NCI-H446 treated with DMSO at 0.1 percent for 48 hours (cell line): ENCODE results near the gene ACAD10.

Experiments
- DNase-seq: peaks from one replicate; lab custom pipeline; 2025; lab: John Stamatoyannopoulos, UW

The ACAD10 gene

DNA sequence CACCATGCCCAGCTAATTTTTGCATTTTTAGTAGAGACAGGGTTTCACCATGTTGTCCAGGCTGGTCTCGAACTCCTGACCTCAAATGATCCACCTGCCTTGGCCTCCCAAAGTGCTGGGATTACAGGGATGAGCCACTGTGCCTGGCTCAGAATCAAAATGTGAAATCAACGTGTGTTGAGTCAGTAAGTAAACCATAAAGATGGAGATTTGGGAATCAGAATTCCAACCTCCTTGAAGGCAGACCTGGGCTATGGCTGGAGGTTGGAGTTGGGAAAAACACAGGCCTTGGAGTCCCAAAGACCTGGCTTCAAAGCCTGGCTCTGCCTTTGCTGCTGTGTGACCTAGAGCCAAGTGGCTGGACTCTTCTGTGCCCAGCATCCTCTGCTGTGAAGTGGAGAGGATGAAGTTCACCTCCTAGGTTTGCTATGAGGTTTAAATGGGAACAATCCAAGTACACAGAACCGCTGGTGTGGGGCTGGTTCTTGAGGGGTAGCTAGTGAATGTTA, 91.0 kb downstream of the ACAD10 start:
- no peak for DNase-seq

DNA sequence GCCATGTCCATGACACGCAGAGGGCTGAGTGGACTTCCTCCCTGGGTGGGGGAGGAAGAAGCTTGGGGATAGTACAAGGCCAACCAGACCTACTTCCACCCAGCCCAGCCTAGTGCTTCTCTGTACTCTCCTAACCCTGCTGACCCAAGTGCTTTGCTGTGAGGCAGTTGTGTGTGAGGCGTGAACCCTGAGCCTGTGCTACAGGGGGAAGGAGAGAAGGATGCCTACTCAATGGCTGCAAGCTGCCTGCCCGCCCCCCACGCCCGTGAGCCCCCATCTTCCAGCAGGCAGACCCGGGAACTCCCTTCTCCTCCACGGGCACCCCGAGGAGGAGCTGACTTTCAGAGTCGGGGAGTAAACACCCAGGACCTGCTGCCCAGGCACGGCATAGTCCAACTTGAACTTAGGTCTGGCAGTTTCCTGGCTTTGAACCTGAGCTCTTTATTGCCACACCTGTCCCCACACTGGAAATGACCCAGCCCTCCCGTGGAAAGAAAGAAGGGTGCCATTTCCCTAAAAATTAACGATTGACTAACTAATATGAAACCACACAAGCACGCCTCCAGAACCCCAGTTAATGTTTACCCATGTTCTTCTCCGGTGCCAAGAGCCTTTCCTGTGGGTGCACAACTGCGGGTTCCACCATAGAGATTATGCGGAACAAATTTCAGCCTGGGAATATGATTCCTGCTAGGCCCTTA, 91.6 kb downstream of the ACAD10 start:
- DNase-seq, result no peak

DNA sequence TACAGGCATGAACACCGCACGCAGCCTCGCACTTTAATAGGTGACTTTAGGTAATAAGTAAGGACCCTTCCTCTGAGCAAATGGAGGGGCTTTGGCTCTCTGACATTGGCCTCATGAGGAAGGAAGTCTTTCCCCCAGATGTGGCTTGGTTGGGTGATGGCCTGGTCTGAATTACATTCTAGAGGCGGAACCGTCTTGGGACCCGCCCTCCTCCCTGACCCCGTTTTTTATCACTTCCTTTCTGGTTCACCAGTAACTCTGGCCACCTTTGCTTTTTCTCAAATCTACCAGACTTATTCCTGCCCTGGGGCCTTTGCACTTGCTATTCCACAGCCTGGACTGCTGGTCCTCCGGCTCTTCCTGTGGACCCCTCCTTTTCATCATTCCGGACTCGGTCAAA, 94.3 kb downstream of the ACAD10 start:
- DNase-seq, result no peak

DNA sequence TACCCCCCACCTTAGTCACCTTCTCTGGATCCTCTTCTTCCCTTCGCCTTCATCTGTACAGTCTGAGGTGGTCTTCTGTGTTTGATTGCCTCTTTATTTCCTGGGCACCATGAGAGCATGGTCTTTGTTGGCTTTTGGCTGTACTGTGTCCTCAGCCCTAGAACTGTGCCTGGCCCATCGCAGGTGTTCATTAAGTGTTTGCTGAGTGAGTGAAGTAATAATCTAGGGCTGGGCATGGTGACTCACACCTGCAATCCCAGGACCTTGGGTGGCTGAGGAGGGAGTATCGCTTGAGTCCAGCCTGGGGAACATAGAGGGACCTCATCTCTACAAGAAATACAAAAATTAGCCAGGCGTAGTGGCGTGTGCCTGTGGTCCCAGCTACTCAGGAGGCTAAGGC, 94.8 kb downstream of the ACAD10 start:
- no peak for DNase-seq

DNA sequence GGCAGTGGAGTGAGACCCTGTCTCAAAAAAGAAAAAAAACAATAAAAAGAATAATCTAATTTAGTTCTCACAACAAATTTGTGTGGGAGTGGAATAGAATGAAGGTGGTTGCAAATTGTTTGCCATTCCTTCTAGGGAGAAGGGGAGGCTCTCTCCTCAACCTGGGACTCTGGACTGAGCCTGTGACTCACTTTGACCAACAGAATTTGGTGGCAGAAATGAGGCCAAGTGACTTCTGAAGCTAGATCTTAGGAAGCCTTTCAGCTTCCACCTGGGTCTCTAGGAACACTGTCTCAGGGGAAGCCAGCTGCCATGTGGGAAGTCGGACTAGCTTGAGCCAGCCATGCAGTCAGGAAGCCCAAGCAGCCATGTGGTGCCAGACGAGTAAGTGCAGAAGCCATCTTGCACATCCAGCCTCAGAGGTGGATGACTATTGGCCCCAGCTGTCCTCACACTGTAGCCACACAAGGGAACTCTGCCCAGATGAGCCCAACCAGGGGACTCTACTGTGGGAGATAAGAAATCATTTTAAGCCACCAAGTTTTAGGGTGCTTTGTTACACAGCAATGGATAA, 95.3 kb downstream of the ACAD10 start:
- no peak for DNase-seq

DNA sequence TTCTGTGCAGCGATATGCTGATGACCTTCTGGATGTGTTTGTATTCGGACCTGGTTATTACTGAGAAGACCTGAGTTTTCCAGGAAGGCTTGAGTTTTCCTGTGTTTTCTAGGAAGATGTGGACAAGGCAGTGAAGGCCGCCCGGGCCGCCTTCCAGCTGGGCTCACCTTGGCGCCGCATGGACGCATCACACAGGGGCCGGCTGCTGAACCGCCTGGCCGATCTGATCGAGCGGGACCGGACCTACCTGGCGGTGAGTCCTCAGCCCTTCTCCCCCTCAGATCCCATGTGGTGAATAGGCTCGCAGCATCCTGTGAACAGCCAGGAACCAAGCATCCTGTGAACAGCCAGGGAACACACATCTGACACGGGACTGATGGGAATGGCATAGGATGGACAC, 97.2 kb downstream of the ACAD10 start:
- DNase-seq, result no peak

DNA sequence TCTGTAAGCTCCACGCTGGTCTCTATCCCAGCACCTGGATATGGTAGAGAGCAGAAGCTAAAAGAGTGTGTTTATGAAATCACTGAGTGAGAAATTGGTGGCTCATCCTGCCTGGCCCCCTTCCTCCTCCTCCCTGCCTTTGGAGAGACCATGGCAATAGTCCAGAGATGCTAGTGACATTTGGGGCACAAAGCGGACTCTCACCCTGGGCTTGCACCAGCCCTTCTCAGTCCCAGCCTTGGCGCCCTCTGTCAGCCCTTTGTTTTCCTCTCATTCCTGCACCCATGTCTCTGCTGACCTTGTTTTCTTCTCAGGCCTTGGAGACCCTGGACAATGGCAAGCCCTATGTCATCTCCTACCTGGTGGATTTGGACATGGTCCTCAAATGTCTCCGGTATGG, 99.1 kb downstream of the ACAD10 start:
- DNase-seq, result no peak

DNA sequence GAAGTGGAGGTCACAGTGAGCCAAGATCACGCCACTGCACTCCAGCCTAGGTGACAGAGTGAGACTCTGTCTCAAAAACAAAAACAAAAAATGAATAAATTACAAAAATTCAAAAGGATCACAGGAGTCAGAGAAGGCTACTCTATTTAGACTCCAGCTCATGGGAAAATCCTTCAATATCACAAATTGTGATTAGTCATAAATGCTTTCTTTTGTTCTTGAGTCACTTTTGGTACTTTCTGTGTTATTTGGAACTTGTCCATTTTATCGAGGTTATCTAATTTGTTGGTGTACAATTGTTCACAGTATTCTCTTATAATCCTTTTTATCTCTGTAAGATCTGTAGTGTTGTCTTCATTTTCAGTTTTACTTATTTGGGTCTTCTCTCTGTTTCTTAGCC, 99.8 kb downstream of the ACAD10 start:
- no peak for DNase-seq

DNA sequence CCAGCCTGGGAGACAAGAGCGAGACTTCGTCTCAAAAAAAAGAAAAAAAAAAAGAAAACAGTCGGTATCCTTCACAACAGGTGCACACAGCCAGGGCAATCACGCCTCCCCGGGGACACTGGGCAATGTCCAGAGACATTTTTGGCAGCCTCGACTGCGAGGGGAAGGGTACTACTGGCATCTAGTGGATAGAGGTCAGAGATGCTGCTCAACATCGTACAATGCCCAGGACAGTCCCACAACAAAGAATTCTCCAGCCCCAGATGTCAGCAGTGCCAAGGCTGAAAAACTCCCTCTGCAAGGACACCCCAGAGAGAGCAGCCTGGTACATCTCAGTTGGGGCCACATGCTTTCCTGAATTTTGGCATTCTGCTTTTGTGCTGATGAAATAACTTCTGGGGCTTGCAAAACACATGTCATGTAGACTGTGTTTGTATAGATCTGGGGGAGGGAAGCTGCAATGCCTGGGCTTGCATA, 102.4 kb downstream of the ACAD10 start:
- no peak for DNase-seq

DNA sequence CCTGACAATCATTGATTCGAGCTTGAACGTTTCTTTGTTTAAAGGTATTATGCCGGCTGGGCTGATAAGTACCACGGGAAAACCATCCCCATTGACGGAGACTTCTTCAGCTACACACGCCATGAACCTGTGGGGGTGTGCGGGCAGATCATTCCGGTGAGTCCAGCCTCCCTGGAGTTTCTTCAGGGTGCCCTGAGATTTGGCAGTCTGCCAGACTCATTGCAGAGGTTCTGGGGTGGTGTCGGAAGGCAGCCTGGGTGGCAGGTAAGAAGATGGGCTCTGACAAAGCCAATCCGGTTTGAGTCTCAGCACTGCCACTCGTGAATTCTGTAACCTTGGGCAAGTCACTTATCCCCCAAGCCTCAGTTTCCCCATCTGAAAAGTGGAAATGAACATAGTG, 103.9 kb downstream of the ACAD10 start:
- DNase-seq, result no peak

DNA sequence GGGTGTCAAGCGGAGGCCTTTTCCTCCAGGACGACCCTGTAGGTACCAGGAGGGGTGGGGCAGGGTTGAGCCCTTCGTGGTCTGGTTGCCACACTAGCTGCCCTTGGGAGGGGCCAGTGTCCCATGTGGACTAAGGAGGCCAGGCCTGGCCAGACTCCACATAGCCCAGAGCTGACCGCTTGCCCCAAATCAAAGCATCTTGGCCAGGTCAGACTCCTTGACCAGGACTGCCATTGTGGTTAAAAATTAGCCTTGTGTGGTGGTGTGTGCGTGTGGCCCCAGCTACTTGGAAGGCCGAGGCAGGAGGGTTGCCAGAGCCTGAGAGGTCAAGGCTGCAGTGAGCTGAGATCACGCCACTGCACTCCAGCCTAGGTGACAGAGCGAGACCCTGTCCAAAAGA, 105.7 kb downstream of the ACAD10 start:
- DNase-seq, result no peak

DNA sequence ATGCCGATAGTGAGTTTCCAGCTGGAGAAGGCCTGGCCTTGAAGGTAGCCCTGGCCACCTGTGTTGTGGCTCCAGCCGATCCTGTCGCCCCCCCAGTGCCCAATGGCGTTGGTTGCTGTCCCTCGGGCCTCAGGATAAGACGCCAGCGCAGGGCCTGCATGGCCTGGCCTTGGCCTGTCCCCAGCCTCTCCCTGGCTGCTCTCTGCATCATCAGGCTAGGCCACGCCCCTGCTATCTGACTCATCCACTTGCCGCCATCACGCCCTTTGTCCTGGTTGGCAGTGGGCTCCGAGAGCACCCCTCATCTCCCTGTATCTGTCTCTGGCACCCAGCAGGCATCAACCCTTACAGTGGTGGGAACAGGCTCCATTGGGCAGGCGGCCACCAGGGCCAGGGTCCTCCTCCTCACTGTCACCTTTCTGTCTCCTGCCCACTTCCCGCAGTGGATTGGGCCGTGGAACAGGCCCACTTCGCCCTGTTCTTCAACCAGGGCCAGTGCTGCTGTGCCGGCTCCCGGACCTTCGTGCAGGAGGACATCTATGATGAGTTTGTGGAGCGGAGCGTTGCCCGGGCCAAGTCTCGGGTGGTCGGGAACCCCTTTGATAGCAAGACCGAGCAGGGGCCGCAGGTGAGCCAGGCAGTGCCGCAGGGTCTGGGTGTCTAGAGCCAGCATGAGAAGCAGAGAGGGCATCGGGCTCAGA, 106.5 kb downstream of the ACAD10 start:
- no peak for DNase-seq

DNA sequence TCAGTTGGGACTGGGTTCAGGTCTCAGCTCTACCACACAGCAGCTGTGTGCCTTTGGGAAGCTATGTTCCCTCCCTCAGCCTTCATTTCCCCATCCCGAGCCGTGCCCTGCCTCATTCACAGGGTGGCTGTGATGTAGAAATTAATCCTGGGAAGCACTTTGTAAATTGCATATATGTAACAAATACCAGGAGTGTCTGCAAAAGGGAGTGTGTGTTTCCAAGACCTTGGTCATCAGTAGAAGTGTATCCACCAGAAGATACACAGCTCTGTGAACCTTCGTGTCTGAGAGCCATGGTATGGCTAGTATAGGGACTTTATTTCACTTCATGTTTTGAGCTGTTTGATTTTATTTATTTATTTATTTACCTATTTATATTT, 107.0 kb downstream of the ACAD10 start:
- no peak for DNase-seq

DNA sequence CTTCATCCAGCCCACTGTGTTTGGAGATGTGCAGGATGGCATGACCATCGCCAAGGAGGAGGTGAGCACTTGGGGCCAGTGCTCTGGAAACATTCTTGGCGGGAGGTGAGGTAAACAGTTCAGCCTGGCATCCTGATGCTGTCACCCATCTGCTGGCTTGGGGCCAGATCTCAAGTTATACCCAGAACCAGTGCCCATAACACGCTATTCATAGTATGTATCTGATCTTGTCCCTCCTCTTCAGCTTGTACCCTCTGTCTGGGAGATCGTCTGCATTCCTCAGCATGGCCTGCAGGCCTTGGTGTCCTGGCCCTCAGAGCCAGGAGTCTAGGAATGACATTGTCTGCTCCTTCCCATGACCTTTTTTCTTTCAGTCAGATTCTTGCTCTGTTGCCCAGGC, 112.3 kb downstream of the ACAD10 start:
- DNase-seq, result no peak

DNA sequence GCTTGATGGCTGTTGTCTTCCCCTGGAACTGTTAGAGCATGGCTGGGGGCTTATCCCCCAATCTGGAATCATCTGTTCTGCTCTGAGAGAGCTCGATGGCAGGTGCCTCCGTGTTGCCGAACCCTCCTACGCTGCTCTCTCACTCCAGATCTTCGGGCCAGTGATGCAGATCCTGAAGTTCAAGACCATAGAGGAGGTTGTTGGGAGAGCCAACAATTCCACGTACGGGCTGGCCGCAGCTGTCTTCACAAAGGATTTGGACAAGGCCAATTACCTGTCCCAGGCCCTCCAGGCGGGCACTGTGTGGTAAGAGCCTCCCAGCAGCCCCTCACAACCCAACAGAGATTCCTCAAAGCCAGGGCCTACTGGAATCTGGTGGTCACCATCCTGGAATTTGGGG, 113.9 kb downstream of the ACAD10 start:
- no peak for DNase-seq

DNA sequence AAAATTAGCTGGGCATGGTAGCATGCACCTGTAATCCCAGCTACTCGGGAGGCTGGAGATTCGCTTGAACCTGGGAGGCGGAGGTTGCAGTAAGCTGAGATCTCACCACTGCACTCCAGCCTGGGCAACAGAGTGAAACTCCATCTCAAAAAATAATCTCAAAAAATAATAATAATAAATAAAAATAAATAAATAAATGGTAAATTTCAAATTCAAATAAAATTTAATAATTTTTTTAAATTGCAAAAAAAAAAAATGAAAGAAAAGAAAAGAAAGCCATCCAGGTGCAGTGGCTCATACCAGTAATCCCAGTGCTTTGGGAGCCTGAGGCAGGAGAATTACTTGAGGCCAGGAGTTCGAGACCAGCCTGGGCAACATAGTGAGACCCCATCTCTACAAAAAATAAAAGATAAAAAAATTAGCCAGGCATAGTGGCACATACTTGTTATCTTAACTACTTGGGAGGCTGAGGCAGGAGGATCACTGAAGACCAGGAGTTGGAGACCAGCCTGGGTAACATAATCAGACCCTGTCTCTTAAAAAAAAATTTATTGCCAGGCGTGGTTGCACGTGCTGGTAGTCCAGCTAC, 117.3 kb downstream of the ACAD10 start:
- no peak for DNase-seq

DNA sequence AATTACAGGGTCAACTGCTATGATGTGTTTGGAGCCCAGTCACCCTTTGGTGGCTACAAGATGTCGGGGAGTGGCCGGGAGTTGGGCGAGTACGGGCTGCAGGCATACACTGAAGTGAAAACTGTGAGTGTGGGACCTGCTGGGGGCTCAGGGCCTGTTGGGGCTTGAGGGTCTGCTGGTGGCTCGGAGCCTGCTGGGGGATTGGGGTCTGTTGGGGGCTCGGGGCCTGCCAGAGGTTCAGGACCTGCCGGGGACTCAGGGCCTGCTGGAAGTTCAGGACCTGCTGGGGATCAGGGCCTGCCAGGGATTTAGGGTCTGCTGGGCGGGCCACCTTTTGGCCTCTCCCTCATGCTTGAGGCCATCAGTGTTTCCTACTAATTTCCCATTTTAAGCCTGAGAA, 118.0 kb downstream of the ACAD10 start:
- DNase-seq, result no peak

DNA sequence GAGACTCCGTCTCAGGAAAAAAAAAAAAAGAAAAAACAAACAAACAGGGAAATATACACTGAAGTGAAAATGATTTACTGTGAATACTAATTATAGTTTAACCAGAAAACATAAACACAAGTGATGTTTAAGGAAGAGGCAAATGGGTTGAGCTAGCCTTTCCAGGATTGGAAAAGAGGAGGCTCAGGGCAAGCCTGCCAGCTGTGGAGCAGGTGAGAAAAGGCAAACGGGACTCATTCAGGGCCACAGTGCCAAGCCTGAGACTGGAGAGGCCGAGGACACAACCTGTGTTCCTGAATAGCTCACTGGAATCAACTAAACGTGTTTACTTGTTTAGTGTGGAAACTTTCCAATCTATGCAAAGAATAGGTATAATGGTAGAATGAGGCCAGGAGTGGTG, 120.5 kb downstream of the ACAD10 start:
- no peak for DNase-seq
